Medulla oblongata (tissue), 1 donor: ENCODE results near the gene NTSR1.
A peak's percentile ranks its signal among the peaks of the same experiment; 100 is the strongest.
"Not testable (repeated sequence)": the region's sequence is repeated elsewhere in the genome, so short reads cannot be mapped to it uniquely, and the experiment has no call there.

Experiments used
- DNase-seq: peaks from one replicate; pipeline ENCODE4 v3.0.0-alpha.2; 2015; ENCODE audit errors: extremely low spot score

Gene NTSR1

DNA sequence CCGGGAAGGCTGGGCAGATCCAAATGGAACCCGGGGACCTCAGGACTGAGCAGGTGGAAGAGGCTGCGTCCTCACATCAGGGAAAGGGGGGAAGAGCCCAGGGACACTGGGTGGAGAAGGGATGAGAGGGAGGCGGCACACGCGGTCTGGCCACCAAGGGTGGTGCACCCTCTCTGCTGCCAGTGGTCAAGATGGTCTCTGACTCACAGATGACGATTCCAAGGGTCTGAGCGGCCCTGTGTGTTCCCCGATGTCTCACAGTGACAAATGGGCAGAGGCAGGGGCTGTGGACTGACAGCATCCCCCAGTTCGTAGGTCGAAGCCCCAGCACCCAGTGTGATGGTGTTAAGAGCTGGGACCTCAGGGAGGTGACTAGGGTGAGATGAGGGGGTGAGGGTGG, 34.3 kb upstream of the NTSR1 start:
- DNase-seq: no peak

DNA sequence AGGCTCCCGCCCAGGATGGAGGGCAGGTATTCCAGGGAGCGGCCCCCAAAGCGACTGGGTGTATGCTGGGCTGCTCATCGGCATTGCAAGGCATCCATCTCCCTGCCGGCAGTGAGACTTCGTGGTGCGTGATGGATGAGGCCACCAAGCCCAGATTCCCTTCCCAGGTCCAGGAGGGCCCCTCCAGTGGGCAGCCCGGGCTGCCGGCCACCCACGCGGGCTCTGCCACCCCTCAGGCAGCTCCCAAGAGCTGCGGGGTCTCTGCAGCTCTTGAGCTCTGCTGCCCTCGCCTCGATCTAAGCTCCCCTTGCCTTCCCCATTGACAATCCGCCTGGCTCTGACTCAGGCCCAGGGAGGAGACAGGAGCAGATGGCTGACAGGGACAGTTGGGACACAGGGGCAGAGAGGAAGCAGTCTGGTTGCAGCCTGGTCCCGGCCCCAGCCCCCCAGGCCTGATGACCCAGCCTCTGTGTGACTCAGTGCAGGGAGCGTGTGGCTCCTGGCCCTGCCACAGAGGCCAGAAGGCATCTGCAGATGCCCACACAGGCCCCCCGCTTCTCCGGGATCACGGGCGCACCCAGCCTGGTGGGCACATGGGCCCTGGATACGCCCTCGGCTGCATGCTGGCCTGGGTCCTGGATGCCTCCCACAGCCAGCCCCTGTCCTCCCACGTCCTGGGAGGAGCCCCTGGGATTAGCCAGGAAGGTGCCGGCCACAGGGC, 33.3 kb upstream of the NTSR1 start:
- no peak for DNase-seq

DNA sequence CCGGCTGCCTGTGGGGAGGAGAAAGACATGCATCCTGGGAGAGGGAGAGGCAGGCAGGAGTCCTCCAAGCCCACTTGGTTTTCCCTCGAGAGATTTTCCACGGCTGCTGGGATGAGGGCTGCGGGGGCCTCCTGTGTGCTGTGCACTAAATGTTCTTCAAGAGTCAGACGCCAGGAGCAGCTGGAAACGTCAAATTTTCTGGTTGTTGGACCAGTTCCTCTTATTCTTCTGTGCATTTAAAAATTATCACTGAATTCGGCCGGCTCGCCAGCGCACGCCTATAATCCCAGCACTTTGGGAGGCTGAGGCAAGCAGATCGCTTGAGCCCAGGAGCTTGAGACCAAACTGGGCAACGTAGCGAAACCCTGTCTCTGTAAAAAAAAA, 32.8 kb upstream of the NTSR1 start:
- no peak for DNase-seq

DNA sequence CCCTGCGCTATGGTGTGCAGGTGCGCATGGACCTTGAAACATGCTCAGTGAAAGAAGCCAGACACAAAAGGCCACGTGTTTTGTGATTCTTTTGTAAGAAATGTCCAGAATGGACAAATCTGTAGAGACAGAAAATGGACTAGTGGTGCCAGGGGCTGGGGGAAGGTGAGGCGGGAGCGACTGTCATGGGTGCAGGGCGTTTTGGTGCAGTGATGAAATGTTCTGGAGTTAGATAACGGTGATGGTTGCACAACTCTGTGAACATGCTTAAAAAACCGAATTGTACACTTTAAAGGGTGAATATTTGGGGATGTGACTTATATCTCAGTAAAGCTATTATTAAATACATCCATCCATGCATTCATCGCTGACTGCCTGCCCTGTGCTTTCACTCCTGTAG, 31.7 kb upstream of the NTSR1 start:
- DNase-seq: no peak

DNA sequence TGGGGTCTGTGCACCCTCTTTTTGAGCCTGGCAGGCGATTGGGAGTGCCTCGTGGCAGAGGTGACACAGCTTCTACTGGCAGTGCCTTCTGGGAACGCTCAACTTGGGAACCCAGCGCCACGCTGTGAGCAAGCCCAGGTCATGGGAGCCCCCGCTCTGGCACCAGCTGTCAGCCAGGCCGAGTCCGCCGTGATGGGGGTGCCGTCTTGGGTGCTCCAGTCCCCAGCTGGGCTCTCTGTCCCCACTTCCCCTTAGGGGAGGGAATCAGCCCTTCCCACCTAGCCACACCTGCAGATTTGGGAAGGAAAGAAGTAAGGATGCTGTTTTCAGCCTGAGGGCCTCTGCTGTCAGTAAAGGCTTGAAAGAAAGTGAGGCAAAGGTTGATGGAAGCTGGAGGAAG, 31.0 kb upstream of the NTSR1 start:
- DNase-seq: no peak

DNA sequence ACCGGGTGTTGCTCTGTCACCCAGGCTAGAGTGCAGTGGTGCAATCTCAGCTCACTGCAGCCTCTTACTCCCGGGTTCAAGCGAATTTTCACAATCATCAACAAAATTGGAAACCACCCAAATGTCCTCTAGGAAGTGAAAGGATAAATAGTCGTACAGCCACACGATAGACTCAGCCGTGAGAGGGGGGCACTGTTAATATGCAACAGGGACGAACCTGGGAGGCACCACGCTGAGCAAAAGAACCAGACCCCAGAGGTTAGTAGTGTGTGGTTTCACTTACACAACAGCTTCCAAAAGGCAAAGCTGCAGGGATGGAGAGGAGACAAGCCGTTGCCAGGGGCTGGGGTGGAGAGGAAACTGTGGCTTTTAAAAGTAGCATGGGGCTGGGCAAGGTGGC, 30.1 kb upstream of the NTSR1 start:
- no peak for DNase-seq

DNA sequence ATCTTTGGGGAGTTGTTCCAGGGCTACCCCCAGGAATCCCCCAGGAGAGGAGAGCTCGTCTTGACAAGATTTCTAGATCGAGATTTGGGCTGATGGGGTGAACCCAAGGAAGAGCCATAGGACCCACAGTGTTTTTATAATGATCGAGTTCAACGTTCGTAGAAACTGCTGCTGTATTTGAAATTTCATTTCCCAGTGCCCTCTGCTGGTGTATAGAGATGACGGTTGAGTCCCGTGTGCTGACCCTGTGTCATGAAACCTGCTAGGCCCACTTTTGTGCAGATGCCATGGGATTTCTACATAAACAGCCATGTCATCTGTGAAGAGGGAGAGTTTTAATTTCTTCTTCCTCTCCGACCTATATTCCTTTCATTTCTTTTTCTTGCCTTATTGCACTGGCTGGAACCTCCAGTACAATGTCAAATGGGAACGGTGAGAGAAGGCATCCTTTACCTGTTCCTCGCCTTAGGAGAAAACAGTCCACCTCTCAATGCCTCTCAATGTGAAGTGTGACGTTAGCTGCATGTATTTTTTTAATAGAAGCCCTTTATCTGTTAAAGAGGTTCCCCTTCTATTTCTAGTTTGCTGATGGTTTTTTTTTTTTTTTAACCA, 28.6 kb upstream of the NTSR1 start:
- DNase-seq: no peak

DNA sequence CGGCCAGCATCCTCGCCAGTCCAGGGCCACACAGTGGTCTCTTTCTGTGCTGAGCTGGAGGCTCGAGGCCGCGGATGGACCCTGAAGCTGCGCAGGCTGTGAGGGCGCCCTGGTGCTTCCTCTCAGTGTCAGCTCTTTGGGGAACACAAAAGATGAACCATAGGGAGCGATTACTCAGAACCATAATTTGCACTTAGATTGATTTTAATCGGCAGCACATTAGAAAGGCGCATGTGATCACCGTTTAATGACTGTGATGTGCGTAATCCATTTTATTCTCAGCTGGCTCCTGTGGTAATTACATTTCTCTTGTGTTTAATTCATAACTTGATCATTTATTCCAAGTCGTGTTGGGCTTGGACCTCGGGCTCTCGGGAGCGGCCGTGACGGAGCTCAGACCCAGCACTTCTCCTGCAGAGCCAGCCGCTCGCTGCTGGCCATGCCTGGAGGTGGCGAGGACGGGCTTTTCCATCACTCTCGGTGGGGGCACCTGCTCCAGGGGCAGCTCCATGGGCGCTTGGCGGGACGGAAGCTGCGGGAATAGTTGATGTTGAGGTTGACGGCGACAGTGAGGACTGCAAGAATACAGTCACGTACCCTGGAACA, 25.6 kb upstream of the NTSR1 start:
- DNase-seq: no peak

DNA sequence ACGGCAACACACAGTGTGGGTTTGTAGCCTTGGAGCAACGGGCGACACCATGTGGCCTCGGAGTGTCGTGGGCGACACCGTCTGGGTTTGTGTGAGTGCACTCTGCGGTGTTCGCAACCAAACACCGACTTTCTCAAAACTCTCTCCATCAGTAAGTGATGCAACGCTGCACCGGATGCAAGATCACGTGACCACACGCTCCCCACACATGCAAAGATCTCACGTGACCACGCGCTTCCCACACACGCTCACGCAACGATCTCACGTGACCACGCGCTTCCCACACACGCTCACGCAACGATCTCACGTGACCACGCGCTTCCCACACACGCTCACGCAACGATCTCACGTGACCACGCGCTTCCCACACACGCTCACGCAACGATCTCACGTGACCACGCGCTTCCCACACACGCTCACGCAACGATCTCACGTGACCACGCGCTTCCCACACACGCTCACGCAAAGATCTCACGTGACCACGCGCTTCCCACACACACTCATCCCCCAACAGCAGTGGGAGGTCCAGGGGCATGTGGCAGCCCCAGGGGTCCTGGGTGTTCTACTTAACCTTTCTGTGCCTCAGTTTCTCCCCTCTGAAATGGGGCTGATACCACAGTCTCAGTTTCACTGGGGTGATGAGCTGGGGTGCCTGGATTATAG, 24.8 kb upstream of the NTSR1 start:
- DNase-seq: not testable (repeated sequence)

DNA sequence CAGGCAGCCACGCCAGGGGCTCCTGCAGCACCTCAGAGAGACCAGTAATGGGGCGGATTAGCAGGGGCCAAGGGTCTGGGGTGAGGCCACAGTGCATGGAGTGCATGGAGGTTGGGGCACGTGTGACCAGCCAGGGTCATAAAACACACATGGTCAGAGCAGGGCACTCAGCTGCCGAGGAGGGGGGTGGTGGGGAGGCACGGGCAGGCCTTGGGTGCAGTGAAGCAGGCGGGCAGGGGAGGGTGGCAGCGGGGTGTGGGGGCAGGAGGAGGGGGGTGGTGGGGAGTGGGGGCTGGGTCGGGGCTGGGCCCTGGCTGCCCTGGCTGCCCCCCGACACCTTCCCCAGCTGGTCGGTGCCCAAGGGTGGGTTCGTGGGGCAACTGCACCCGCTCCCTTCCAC, 23.7 kb upstream of the NTSR1 start:
- DNase-seq: no peak

DNA sequence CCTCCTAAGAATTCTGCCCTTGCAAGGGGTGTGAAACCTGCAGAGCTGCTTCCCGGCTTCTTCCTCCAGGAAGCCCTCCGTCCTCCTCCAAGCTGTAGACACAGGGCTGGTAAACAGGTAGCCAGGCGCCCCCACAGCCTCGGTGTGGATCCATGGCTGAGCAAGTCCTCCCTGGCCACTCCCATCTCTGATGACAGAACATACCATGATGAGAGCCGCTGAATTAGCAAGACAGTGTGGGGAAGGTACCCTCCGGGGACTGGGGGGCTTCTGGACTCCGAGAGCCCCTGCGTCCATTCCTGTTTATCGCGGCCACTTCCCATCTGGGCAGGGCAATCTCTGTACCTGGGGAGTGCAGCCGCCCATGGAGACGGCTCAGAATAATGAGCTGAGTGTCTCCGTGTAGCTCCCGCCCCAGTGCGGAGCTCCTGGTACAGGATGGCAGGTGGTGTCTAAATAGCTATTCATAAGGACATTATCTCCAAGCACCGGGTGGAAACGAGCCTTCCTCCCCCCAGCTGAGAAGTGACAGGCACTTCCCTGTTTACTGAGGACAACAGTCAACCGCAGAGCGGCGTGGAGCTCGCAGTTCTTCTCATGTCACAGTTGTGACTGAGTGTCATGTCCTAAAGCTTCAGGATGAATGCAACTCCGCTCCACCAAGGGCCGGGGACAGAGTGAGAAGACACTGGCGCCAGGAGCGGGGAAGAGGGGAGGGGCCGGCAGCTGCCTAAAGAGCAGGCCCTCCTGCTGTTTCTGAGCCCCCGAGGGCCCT, 22.7 kb upstream of the NTSR1 start:
- DNase-seq: peak; percentile 74

DNA sequence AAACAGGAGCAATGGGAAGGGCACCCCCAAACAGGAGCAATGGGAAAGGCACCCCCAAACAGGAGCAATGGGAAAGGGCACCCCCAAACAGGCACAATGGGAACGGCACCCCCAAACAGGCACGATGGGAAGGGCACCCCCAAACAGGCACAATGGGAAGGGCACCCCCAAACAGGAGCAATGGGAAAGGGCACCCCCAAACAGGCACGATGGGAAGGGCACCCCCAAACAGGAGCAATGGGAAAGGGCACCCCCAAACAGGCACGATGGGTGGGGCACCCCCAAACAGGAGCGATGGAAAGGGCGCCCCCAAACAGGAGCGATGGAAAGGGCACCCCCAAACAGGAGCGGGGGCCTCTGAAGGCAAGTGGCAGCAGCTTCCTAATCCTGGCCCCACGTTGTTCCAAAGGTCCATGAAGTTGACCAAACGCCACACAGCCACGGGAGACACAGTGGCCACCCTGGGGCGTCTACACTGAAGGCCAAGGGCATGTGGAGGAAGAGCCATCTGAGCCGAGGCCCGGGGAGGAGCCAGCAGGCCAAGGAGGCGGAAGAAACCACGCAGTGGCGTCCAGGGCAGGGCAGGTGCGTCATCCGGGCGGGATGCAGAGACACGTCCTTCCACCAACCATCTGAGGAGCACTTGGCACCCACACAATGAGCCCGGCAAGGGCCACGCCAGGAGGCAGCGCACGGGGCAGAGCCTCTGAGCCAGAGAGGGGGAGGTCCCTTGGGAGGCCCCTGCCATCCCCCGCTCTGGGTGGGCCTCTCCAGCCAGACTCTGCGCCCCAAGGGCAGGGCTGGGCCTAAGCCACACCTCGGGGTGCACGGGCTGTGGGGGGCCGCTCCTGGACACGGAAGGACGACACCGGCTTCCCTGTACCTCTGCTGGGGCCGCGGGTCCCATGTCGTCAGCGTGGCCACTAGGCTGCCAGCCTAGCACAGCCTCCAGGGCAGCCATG, 21.5 kb upstream of the NTSR1 start:
- no peak for DNase-seq

DNA sequence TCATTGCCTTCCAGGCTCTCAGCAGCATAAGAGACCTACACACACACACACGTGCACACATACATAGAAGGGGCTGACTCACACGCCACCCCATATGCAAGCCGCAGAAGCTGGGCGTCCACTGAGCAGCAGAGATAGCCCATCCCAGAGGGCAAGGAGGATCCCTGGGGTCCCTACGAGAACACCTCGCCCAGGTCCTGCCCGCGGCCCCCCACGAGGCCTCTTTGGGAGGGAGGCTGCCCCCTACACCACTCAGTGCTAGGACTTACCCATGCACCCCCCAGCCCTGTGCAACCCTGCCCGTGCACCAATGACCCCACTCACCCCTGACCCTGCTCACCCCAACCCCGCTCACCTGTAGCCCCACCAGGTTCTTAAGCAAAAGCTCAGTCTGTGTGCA, 20.6 kb upstream of the NTSR1 start:
- no peak for DNase-seq

DNA sequence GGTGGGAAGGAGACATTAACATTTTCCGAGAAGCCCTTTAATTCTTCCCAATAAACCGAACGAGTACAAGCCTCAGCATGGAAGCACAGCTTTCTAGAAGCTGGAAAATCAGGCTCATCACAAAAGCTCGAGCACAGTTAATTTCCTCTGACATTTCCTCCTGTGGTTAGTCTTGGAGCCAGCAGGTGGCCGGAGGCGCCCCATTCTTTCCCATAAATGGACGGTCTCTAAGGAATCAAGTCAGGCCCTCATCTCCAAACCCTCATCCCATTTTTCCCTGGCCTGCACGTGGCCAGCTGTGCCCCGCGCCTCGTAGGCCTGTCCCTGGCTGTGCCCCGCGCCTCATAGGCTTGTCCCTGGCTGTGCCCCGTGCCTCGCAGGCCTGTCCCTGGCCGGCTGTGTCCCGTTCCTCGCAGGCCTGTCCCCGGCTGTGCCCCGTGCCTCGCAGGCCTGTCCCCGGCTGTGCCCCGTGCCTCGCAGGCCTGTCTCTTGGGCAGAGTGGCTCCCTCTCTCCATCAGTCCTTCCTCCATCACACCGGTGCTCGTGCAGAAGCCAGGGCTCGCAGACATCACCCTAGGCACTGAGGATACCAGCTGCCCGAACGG, 19.7 kb upstream of the NTSR1 start:
- DNase-seq: no peak

DNA sequence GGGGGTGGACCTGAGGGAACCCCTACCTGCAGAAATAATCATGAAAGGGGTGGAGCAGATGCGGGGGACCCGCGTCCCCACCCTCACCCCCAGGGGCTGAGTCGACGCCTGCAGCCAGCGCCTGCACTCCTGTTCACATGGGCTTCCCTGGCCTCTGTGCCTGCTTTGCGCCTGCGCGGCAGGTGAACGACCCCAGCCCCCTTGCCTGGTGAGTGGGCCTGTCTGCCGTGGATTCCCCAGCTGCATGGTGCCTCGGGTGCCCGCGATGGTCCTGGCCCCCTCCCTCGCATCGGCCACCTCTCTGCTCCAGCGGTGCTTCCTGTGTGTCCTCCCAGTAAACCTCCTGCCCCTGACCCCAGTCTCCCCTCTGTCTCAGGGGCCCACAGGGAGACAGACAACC, 18.8 kb upstream of the NTSR1 start:
- DNase-seq: no peak

DNA sequence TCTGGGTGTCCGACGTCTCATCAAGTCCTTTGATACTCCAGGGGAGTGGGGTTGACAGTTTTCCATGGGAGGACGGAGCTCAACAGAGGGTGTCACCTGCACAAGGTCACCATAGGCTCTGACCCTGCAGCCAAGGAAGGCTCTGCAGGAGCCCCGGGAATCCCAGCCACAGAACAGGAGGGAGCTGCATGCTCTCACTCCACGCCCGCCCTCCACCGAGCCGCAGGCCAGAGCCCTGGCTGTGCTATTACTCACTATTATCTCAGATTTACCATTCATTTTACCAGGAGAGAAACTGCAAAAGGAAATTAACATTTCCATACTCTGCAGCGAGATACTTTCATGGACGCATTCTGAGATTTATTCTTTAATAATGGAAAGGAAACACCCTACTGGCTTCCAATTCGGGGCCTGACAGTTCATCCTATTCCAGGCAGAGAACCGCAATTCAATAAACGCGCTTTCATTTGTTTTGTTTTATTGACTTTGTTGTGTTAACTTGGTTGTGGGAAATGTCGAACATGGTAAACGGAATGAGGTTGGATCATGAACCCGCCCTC, 18.3 kb upstream of the NTSR1 start:
- no peak for DNase-seq

DNA sequence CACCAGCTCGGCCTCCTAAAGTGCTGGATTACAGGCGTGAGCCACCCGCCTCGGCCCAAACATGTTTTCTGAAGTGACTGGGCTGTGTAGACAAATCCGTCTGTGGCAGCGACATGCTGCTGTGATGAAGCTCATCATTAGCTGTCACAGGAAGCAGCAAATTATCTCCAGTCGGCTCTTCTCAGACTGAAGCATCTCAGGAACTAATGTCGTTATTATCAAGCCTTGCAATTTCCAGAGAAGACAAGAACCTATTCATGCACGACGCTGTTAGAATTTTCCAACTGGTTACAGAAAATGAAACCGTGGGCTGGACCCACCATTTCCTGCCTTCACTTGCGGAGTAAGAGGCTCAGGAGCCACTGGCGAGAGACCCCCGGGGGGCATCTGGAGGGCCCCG, 17.1 kb upstream of the NTSR1 start:
- no peak for DNase-seq

DNA sequence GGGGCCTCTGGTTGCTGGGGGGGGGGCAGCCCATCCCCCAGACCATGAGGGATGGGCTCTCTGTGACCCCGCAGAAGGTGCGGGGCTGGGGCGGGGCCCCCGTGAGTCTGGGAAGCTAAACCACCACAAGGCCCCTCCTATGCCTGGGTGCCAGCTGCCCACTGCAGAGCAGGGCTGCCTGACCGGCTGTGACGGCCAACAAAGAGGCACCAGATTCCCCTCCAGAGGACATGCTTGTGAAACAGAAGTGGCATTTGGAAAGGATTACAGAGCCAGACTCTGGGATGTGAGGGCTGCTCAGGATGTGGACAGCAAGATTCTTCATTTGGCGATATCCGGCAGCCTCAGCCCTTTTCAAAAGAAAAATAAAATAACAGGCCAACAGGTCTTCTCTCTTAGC, 16.5 kb upstream of the NTSR1 start:
- DNase-seq: peak; percentile 52

DNA sequence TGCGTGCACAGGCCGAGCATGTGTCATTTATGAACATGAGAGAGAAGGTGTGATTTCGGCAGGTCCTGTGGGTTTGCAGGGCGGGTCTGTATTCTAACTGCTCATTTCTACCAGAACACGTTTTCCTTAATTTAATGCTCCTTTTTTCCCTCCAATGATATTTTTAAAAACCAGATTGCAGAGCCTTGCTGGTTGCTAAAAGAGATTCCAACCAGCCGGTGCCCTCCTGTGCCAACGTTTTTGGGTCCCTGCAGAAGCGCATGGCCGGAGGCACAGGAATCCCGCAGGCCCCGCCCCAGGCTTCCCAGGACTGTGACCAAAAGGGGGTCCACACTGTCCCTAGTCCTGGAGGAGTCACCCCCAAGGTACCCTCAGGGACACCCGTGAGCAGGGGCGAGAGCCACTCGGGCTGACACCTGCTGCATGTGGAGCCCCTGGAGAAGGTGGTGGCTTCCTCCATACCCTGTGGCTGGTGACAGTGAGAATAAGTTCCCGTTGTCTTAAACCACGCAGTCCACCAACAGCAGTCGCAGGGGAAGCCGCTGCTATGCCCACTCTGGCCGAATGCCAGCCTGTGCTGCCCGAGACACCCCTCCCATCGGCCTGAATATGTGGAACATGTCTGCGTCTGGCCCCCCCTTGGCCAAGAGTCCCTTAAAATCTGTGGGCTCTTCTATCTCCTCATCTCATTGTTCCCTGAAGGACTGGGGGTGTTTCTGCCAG, 15.7 kb upstream of the NTSR1 start:
- no peak for DNase-seq

DNA sequence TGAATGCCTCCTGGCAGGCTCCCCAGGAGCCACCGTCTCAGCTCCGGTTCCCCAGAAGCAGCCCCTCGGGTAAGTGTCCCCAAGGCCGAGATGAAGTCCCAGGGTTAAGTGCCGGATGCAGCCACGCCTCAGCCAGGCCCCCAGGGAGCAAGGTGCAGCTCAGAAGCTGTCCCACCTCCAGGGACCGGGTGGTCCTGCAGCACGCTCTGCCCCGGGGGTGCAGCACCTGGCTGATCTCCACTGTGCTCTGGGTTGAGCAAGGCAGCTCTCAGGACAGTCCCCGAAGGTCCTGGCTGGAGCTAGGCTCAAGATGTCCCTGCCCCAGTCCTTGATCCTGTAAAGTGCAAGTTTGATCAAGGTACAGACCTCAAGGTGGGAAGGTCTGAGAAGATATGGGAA, 15.1 kb upstream of the NTSR1 start:
- DNase-seq: no peak
